Mononuclear cell (primary cell): ENCODE measurements around the gene MED10. TPM values are rescaled to one million over a fixed set of nuclear protein-coding genes. Genes with fewer than 3 reads are reported as not detected.
A peak's percentile ranks its signal among the peaks of the same experiment; 100 is the strongest.

ENCODE experiments used
- H3K27me3 ChIP-seq: 2 replicates; pipeline ENCODE4 v1.6.0; 2011; ENCODE audit warnings: low read length, control low read depth; ENCODE audit not compliant: insufficient read depth
- H3K4me1 ChIP-seq: 2 replicates; pipeline ENCODE4 v1.5.1; 2011; ENCODE audit warnings: mild to moderate bottlenecking, low read length, control low read depth; ENCODE audit not compliant: insufficient read depth
- H3K4me3 ChIP-seq: 2 replicates; pipeline ENCODE4 v1.5.1; 2011; ENCODE audit warnings: mild to moderate bottlenecking, low read length, moderate library complexity
- H3K9me3 ChIP-seq: 2 replicates; pipeline ENCODE4 v1.5.1; 2011; ENCODE audit warnings: low read depth, mild to moderate bottlenecking, control low read depth, low read length
- total RNA-seq: library from RNA; depleted of rRNA; stranded (reverse); fragments of >200 nt; gene quantifications from one replicate; pipeline ENCODE4 v1.2.3, GENCODE V29; 2012

Gene MED10
- total RNA-seq, result 32.6 TPM

- Histone ChIP-seq H3K9me3 (no peaks in the 10 kb centered on the region), H3K4me1 (peaks cover 28% of the 10 kb centered on the region), H3K4me3 (peak within 1 kb of the TSS; percentile 89), H3K27me3 (peaks cover 3% of the 10 kb centered on the region)
Measured at GRCh38 chr5:6377905-6378765, at the start of gene MED10. TSS of gene MED10 (minus strand) at chr5:6378547. CDS start at chr5:6378483, 64 bp downstream.

- Histone ChIP-seq H3K4me1 (no peaks in the 10 kb centered on the region), H3K27me3 (peaks cover 2% of the 10 kb centered on the region), H3K4me3 (no peak overlapping the region), H3K9me3 (no peaks in the 10 kb centered on the region)
Measured at GRCh38 chr5:6427694-6428093, 49.3 kb upstream of the MED10 start.

GRCh38 chr5:6424700-6425099, 46.4 kb upstream of the MED10 start:
- H3K27me3 ChIP-seq, result no peaks in the 10 kb centered on the region
- H3K4me1 ChIP-seq, result no peaks in the 10 kb centered on the region
- H3K9me3 ChIP-seq, result no peaks in the 10 kb centered on the region
- H3K4me3 ChIP-seq, result no peak overlapping the region

DNA sequence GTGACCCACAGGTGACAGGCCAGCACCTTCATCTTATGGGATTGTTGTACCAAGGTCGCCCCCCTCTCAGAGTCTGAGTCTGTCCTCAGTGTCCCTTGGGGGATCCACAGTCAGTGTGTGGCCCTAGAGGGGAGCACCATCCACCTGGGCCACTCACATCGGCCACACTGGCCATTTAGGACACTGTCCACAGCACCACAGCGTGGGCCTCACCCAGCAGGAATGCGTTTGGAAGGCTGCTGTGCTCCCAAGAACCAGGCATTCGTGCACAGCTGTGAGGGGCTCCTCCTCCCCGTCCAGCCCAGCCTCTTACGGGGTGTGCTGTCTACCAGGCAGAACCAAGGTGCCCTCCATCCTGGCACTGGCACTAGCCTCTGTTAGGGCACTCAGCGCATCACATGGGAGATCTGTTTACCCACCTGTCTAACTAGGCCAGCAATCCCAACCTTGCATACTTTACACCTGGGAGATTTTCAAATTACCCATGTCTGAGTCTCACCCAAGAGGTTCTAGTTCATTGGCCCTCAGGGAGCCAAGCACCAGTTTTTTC, 45.8 kb upstream of the MED10 start:
- Histone ChIP-seq H3K4me1 (no peaks in the 10 kb centered on the region), H3K27me3 (no peaks in the 10 kb centered on the region), H3K9me3 (no peaks in the 10 kb centered on the region), H3K4me3 (no peak overlapping the region)

DNA sequence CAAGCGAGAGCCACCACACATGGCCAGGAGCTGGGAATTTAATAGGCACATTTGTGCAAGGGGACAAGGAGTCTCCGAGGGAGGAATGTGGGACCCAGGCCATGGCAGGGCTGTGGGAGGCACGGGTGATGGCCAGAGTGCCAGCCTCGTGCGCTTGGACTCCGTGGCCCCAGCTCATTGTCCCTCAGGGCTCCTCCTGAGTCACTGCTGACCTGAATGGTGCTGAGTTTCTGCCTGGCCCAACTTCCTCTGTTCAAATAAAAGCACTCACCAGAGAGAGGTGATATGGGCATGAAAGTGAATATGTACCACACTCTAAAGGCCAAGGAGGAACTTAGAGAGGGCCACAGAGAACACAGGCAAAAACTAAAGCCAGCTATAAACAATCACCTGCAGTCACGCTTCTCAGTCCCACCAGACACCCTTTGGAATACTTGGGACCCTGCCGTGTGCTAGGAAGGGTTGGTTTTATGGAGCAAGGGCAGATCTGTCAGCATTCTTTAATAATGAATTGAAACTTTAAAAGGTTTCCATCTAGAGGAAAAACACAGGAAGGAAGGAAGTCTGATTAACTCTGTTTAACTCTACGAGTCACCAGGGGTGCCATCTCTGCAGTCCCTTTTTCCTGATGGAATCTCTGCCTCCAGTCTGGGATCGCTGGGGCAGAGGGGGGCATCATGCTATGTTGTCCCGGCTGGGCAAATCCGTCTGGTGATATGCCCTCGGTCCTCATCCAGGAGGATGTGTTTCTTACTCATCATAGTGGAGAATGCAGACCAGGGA, 45.2 kb upstream of the MED10 start:
- Histone ChIP-seq H3K9me3 (no peaks in the 10 kb centered on the region), H3K4me3 (no peak overlapping the region), H3K4me1 (no peaks in the 10 kb centered on the region), H3K27me3 (no peaks in the 10 kb centered on the region)

- Histone ChIP-seq H3K4me3 (no peak overlapping the region), H3K9me3 (no peaks in the 10 kb centered on the region), H3K4me1 (no peaks in the 10 kb centered on the region), H3K27me3 (no peaks in the 10 kb centered on the region)
Measured at GRCh38 chr5:6419340-6419852, 41.0 kb upstream of the MED10 start.

GRCh38 chr5:6418679-6419276, 40.4 kb upstream of the MED10 start:
- Histone ChIP-seq H3K4me1 (no peaks in the 10 kb centered on the region), H3K9me3 (no peaks in the 10 kb centered on the region)

GRCh38 chr5:6417657-6418056, 39.3 kb upstream of the MED10 start:
- H3K4me3 ChIP-seq, result no peak overlapping the region
- no peaks in the 10 kb centered on the region for H3K27me3 ChIP-seq
- no peaks in the 10 kb centered on the region for H3K9me3 ChIP-seq
- H3K4me1 ChIP-seq, result no peaks in the 10 kb centered on the region

More at GRCh38 chr5:6418679-6419276, 40.4 kb upstream of the MED10 start:
- Histone ChIP-seq H3K27me3 (no peaks in the 10 kb centered on the region), H3K4me3 (no peak overlapping the region)

GRCh38 chr5:6412811-6413210, 34.5 kb upstream of the MED10 start:
- Histone ChIP-seq H3K4me3 (no peak overlapping the region), H3K9me3 (no peaks in the 10 kb centered on the region), H3K4me1 (no peaks in the 10 kb centered on the region), H3K27me3 (no peaks in the 10 kb centered on the region)

GRCh38 chr5:6411141-6411540, 32.8 kb upstream of the MED10 start:
- Histone ChIP-seq H3K4me1 (no peaks in the 10 kb centered on the region), H3K27me3 (no peaks in the 10 kb centered on the region), H3K9me3 (no peaks in the 10 kb centered on the region), H3K4me3 (no peak overlapping the region)

GRCh38 chr5:6410421-6410820, 32.1 kb upstream of the MED10 start:
- Histone ChIP-seq H3K27me3 (no peaks in the 10 kb centered on the region), H3K4me1 (no peaks in the 10 kb centered on the region)

DNA sequence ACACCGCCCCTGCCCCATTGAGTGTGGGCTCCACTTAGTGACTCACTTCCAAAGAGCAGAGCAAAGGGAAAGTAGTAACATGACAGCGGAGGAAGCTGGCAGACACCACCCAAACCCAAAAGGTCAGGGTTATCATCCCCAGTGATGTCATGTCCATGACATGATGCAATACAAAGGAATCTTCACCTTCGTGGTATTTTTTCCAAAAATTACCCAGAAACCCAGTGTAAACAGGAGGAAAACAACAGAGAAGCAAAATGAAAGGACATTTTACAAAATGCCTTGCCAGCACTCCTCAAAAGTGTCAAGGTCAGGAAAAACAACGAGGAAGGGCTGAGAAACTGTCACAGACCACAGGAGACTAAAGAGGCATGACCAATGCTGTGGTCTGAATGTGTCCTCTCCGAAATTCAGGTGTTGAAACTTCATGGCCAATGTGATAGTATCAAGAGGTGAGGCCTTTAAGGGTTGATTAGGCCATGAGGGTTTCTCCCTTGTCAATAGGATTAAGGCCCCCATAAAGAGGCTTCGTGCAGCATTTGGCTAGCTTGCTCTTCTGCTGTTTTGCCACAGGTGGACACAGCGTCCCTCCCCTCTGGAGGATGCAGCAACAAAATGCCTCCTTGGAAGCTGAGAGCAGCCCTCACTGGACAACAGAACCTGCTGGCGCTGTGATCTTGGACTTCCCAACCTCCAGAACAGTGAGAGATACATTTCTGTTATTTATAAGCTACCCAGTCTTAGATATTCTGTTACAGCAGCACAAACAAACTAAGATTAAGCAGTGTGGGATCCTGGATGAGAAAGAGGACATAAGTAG, 30.5 kb upstream of the MED10 start:
- no peaks in the 10 kb centered on the region for H3K4me1 ChIP-seq
- no peaks in the 10 kb centered on the region for H3K9me3 ChIP-seq
- H3K4me3 ChIP-seq, result no peak overlapping the region
- H3K27me3 ChIP-seq, result no peaks in the 10 kb centered on the region

More at GRCh38 chr5:6410421-6410820, 32.1 kb upstream of the MED10 start:
- no peak overlapping the region for H3K4me3 ChIP-seq
- H3K9me3 ChIP-seq, result no peaks in the 10 kb centered on the region

GRCh38 chr5:6408260-6408596, 29.9 kb upstream of the MED10 start:
- Histone ChIP-seq H3K27me3 (no peaks in the 10 kb centered on the region), H3K9me3 (no peaks in the 10 kb centered on the region), H3K4me1 (no peaks in the 10 kb centered on the region), H3K4me3 (no peak overlapping the region)

GRCh38 chr5:6407558-6408259, 29.4 kb upstream of the MED10 start:
- Histone ChIP-seq H3K4me1 (no peaks in the 10 kb centered on the region), H3K4me3 (no peak overlapping the region), H3K27me3 (no peaks in the 10 kb centered on the region), H3K9me3 (no peaks in the 10 kb centered on the region)
